Measurements from ENCODE around the gene ATG13.
"Not testable (repeated sequence)": the region's sequence is repeated elsewhere in the genome, so short reads cannot be mapped to it uniquely, and the experiment has no call there.

ATG13 gene

GRCh38 chr11:46617134-46617971 lies at the start of gene ATG13, which contains the start of gene HARBI1:
ATG13 (plus strand) TSS chr11:46617553; CDS start chr11:46644292, 26,739 bp downstream.
HARBI1 (minus strand) TSS chr11:46617227; CDS start chr11:46616237, 990 bp downstream.
- H3K4me3 ChIP-seq (ENCODE audit: low read depth, low read length), result peak within 1 kb of the TSS; percentile 93
- H3K9me3 ChIP-seq (ENCODE audit: control insufficient read depth, insufficient read depth, low read length), result no peaks in the 10 kb centered on the region
- peaks cover 4% of the 10 kb centered on the region; the same call in 1 of the 2 replicates for H3K36me3 ChIP-seq (ENCODE audit: control insufficient read depth, insufficient read depth, low read length)
- peak within 1 kb of the TSS; percentile 98 for H3K9ac ChIP-seq (ENCODE audit: low read depth, low read length)
- H3K27me3 ChIP-seq (ENCODE audit: control insufficient read depth, insufficient read depth, low read length), result no peaks in the 10 kb centered on the region
- H3K4me1 ChIP-seq (ENCODE audit: control insufficient read depth, insufficient read depth, low read length), result peaks cover 10% of the 10 kb centered on the region
- H3K27ac ChIP-seq (ENCODE audit: low read depth, low read length), result peak within 1 kb of the TSS; percentile 98

- no peak overlapping the region for H3K27ac ChIP-seq (ENCODE audit: low read depth, low read length)
These were observed 46.5 kb upstream of the ATG13 start for GRCh38 chr11:46570790-46571398.

DNA sequence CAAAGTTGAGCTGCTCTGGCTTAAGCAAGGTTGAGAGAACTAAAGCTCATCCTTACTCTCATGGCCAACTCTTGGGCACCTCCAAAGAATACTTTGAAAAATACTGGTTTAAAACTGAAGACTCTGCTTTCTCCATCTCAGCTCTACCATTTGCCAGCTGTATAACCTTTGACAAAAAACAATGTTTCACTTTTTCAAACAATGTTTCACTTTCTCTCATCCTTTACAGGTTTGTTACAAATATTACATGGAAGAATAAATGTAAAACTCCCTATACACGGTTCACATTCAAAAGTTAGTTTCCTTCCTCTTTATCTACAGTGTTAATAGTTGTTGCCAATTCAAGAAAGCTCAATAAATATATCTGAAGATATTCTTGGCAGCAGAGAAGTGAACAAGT lies 42.7 kb upstream of the ATG13 start:
- Histone ChIP-seq H3K36me3 (ENCODE audit: control insufficient read depth, insufficient read depth, low read length) (no peaks in the 10 kb centered on the region), H3K9ac (ENCODE audit: low read depth, low read length) (no peak overlapping the region), H3K4me1 (ENCODE audit: control insufficient read depth, insufficient read depth, low read length) (no peaks in the 10 kb centered on the region), H3K4me3 (ENCODE audit: low read depth, low read length) (no peak overlapping the region), H3K27me3 (ENCODE audit: control insufficient read depth, insufficient read depth, low read length) (no peaks in the 10 kb centered on the region), H3K9me3 (ENCODE audit: control insufficient read depth, insufficient read depth, low read length) (no peaks in the 10 kb centered on the region), H3K27ac (ENCODE audit: low read depth, low read length) (no peak overlapping the region)

More at GRCh38 chr11:46570790-46571398, 46.5 kb upstream of the ATG13 start:
- Histone ChIP-seq H3K4me3 (ENCODE audit: low read depth, low read length) (no peak overlapping the region), H3K27me3 (ENCODE audit: control insufficient read depth, insufficient read depth, low read length) (no peaks in the 10 kb centered on the region), H3K36me3 (ENCODE audit: control insufficient read depth, insufficient read depth, low read length) (no peaks in the 10 kb centered on the region), H3K9me3 (ENCODE audit: control insufficient read depth, insufficient read depth, low read length) (no peaks in the 10 kb centered on the region), H3K4me1 (ENCODE audit: control insufficient read depth, insufficient read depth, low read length) (no peaks in the 10 kb centered on the region), H3K9ac (ENCODE audit: low read depth, low read length) (no peak overlapping the region)

DNA sequence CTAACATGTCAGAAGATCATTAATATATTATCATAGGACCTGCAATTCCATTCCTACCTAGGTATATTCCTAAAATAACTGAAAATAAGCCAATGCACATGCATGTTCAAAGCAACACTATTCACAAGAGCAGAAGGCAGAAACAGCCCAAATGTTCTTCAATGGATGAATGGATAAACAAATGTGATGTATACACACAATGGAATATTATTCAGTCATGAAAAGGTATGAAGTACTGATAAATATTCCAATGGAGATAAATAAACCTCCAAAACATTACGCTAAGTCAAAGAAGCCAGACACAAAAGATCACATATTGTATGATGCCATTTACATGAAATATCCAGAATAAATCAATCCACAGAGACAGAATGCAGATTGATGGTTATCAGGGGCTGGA lies 40.3 kb upstream of the ATG13 start:
- Histone ChIP-seq H3K27ac (ENCODE audit: low read depth, low read length) (no peak overlapping the region), H3K9me3 (ENCODE audit: control insufficient read depth, insufficient read depth, low read length) (no peaks in the 10 kb centered on the region), H3K9ac (ENCODE audit: low read depth, low read length) (no peak overlapping the region), H3K27me3 (ENCODE audit: control insufficient read depth, insufficient read depth, low read length) (no peaks in the 10 kb centered on the region), H3K36me3 (ENCODE audit: control insufficient read depth, insufficient read depth, low read length) (no peaks in the 10 kb centered on the region), H3K4me1 (ENCODE audit: control insufficient read depth, insufficient read depth, low read length) (no peaks in the 10 kb centered on the region), H3K4me3 (ENCODE audit: low read depth, low read length) (no peak overlapping the region)

GRCh38 chr11:46582588-46582987 lies 34.8 kb upstream of the ATG13 start:
- H3K9me3 ChIP-seq (ENCODE audit: control insufficient read depth, insufficient read depth, low read length), result no peaks in the 10 kb centered on the region
- H3K4me1 ChIP-seq (ENCODE audit: control insufficient read depth, insufficient read depth, low read length), result no peaks in the 10 kb centered on the region
- H3K27ac ChIP-seq (ENCODE audit: low read depth, low read length), result no peak overlapping the region
- no peak overlapping the region for H3K4me3 ChIP-seq (ENCODE audit: low read depth, low read length)
- no peak overlapping the region for H3K9ac ChIP-seq (ENCODE audit: low read depth, low read length)
- no peaks in the 10 kb centered on the region for H3K27me3 ChIP-seq (ENCODE audit: control insufficient read depth, insufficient read depth, low read length)
- 0 out of 2 replicates have a peak, but pooled peaks cover 2% of the 10 kb centered on the region for H3K36me3 ChIP-seq (ENCODE audit: control insufficient read depth, insufficient read depth, low read length)

DNA sequence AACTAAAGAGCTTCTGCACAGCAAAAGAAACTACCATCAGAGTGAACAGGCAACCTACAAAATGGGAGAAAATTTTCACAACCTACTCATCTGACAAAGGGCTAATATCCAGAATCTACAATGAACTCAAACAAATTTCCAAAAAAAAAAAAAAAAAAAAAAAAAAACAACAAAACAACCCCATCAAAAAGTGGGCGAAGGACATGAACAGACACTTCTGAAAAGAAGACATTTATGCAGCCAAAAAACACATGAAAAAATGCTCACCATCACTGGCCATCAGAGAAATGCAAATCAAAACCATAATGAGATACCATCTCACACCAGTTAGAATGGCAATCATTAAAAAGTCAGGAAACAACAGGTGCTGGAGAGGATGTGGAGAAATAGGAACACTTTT lies 33.8 kb upstream of the ATG13 start:
- H3K36me3 ChIP-seq (ENCODE audit: control insufficient read depth, insufficient read depth, low read length); H3K27ac ChIP-seq (ENCODE audit: low read depth, low read length); H3K9me3 ChIP-seq (ENCODE audit: control insufficient read depth, insufficient read depth, low read length); H3K4me1 ChIP-seq (ENCODE audit: control insufficient read depth, insufficient read depth, low read length); H3K4me3 ChIP-seq (ENCODE audit: low read depth, low read length); H3K27me3 ChIP-seq (ENCODE audit: control insufficient read depth, insufficient read depth, low read length); H3K9ac ChIP-seq (ENCODE audit: low read depth, low read length): not testable (repeated sequence)

DNA sequence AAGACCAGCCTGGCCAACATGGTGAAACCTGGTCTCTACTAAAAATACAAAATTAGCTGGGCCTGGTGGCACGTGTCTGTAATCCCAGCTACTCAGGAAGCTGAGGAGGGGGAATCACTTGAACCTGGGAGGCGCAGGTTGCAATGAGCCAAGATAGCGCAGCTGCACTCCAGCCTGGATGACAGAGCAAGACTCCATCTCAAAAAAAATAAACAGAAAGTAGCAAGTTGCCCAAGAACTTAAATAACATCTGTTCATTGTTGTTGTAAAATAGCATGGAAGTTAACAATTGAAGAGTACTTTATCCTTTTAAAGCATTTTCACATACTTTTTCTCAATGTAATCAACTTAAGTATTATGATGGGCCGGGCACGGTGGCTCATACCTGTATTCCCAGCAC lies 29.2 kb upstream of the ATG13 start:
- H3K4me1 ChIP-seq (ENCODE audit: control insufficient read depth, insufficient read depth, low read length), result no peaks in the 10 kb centered on the region

GRCh38 chr11:46588915-46589314 lies 28.4 kb upstream of the ATG13 start:
- 0 out of 2 replicates have a peak, but pooled peaks cover 4% of the 10 kb centered on the region for H3K36me3 ChIP-seq (ENCODE audit: control insufficient read depth, insufficient read depth, low read length)
- no peaks in the 10 kb centered on the region for H3K4me1 ChIP-seq (ENCODE audit: control insufficient read depth, insufficient read depth, low read length)
- no peak overlapping the region for H3K4me3 ChIP-seq (ENCODE audit: low read depth, low read length)
- H3K27ac ChIP-seq (ENCODE audit: low read depth, low read length), result no peak overlapping the region
- H3K27me3 ChIP-seq (ENCODE audit: control insufficient read depth, insufficient read depth, low read length), result no peaks in the 10 kb centered on the region
- H3K9ac ChIP-seq (ENCODE audit: low read depth, low read length), result no peak overlapping the region
- H3K9me3 ChIP-seq (ENCODE audit: control insufficient read depth, insufficient read depth, low read length), result no peaks in the 10 kb centered on the region

More for the DNA sequence above, 29.2 kb upstream of the ATG13 start:
- H3K4me3 ChIP-seq (ENCODE audit: low read depth, low read length), result no peak overlapping the region
- no peaks in the 10 kb centered on the region for H3K27me3 ChIP-seq (ENCODE audit: control insufficient read depth, insufficient read depth, low read length)
- no peak overlapping the region for H3K9ac ChIP-seq (ENCODE audit: low read depth, low read length)
- no peak overlapping the region for H3K27ac ChIP-seq (ENCODE audit: low read depth, low read length)
- 0 out of 2 replicates have a peak, but pooled peaks cover 4% of the 10 kb centered on the region for H3K36me3 ChIP-seq (ENCODE audit: control insufficient read depth, insufficient read depth, low read length)
- H3K9me3 ChIP-seq (ENCODE audit: control insufficient read depth, insufficient read depth, low read length), result no peaks in the 10 kb centered on the region

DNA sequence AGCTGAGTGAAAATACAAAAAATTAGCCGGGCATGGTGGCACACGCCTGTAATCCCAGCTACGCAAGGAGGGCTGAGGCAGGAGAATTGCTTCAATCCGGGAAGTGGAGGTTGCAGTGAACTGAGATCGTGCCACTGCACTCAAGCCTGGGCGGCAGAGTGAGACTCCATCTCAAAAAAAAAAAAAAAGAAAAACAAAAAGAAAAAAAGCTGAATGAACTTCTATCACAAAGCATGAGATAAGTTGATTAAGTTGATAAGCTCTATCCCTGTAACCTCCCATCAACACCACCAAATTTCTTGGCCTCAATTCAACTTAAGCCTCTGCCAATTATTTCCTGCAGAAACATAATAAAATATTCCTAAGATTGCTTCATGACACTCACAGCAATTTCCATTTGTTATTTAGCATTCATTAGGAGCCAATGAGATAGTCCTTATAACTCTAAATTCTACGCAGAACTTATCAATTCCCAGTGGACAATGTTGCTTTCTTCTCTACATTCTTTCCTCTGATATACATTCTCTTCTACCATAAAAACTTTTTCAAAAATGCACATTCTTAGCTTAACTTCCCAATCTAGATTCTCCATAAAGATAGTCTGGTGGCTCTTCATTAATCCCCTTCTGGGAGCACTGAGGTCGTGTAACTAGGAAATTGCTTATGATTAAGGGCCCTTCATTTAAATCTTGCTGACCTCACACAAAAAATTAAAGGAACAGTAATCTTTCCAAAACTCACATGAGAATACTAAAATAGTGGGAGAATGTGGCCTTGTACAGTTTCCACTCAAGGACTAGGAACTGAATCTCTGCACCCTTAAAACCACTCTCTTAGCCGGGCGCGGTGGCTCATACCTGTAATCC lies 26.4 kb upstream of the ATG13 start:
- no peaks in the 10 kb centered on the region for H3K9me3 ChIP-seq (ENCODE audit: control insufficient read depth, insufficient read depth, low read length)
- no peaks in the 10 kb centered on the region for H3K27me3 ChIP-seq (ENCODE audit: control insufficient read depth, insufficient read depth, low read length)
- no peak overlapping the region for H3K9ac ChIP-seq (ENCODE audit: low read depth, low read length)
- peaks cover 8% of the 10 kb centered on the region for H3K4me1 ChIP-seq (ENCODE audit: control insufficient read depth, insufficient read depth, low read length)
- H3K27ac ChIP-seq (ENCODE audit: low read depth, low read length), result no peak overlapping the region
- 0 out of 2 replicates have a peak, but pooled peaks cover 4% of the 10 kb centered on the region for H3K36me3 ChIP-seq (ENCODE audit: control insufficient read depth, insufficient read depth, low read length)
- H3K4me3 ChIP-seq (ENCODE audit: low read depth, low read length), result no peak overlapping the region

DNA sequence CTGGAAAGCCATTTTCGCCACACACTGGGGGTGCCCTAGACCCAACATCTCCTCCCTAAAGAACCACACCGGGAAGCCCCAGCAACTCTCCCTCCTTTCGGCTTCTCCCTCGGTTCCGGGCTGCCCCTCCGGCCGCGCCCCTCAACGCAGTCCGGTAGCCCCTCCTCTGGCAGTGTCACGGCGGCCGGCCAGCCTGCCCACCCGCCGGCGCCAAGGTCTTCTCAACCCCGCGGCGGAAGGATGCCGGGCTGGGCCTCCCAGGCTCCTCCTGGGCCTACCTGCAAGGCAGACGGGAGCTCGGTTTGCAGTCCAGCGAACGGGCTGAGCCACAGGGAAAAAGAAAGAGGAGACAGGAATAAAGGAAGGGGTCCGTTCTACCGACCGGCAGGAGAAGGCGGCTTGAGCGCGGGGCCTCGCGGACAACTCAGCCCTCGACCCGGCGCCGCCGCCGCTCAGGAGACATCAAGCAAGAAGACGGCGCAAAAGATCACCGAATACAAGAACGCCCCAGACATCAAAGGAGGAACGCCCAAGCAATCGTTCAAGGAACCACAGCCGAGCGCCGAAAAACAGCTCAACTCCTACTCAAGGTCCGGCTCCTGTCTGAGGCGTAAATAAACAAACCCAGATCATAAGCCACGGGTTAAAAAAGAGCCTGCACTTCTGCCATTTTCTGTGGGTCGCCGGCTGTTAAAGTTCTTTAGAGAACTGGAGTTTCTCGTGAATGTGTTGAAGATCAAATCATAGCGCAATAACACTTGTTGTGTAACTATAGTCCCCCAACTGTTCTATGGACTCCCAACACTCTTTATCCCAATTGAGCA lies 23.6 kb upstream of the ATG13 start, which contains the start of gene AMBRA1:
TSS of gene AMBRA1 (minus strand) at position 474 of the 824 bp plus-strand sequence. CDS start 45,643 bp downstream, outside the sequence.
- peak within 1 kb of the TSS; percentile 89 for H3K27ac ChIP-seq (ENCODE audit: low read depth, low read length)
- no peaks in the 10 kb centered on the region for H3K27me3 ChIP-seq (ENCODE audit: control insufficient read depth, insufficient read depth, low read length)
- no peaks in the 10 kb centered on the region for H3K36me3 ChIP-seq (ENCODE audit: control insufficient read depth, insufficient read depth, low read length)
- H3K4me1 ChIP-seq (ENCODE audit: control insufficient read depth, insufficient read depth, low read length), result peaks cover 8% of the 10 kb centered on the region
- H3K9ac ChIP-seq (ENCODE audit: low read depth, low read length), result peak within 1 kb of the TSS; percentile 85
- peak within 1 kb of the TSS; percentile 88 for H3K4me3 ChIP-seq (ENCODE audit: low read depth, low read length)
- no peaks in the 10 kb centered on the region for H3K9me3 ChIP-seq (ENCODE audit: control insufficient read depth, insufficient read depth, low read length)

All from HUES48 (cell line).